ENCODE measurements around the gene SPATA45.

GRCh38 chr1:212797681-212798080, 49.8 kb downstream of the SPATA45 start:
- TF ChIP-seq, protein P1, sequence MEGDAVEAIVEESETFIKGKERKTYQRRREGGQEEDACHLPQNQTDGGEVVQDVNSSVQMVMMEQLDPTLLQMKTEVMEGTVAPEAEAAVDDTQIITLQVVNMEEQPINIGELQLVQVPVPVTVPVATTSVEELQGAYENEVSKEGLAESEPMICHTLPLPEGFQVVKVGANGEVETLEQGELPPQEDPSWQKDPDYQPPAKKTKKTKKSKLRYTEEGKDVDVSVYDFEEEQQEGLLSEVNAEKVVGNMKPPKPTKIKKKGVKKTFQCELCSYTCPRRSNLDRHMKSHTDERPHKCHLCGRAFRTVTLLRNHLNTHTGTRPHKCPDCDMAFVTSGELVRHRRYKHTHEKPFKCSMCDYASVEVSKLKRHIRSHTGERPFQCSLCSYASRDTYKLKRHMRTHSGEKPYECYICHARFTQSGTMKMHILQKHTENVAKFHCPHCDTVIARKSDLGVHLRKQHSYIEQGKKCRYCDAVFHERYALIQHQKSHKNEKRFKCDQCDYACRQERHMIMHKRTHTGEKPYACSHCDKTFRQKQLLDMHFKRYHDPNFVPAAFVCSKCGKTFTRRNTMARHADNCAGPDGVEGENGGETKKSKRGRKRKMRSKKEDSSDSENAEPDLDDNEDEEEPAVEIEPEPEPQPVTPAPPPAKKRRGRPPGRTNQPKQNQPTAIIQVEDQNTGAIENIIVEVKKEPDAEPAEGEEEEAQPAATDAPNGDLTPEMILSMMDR (IDR thresholded peaks at IDR 0.05) = no peak
- TF ChIP-seq POLR2A (IDR thresholded peaks at IDR 0.05) (no peak), POLR2AphosphoS5 (IDR thresholded peaks at IDR 0.05) (no peak), EP300 (IDR thresholded peaks at IDR 0.05) (no peak)
